Mammary epithelial cell (primary cell): ENCODE results near the gene PDE7B.

Experiments
- EZH2 ChIP-seq: IDR thresholded peaks from 2 replicates; pipeline ENCODE4 v1.6.1; 2012; ENCODE audit warnings: low read length, inconsistent platforms, borderline replicate concordance
- TF ChIP-seq, protein P1 (sequence below), 2 donors: IDR thresholded peaks in 1 of 2; conservative IDR thresholded peaks in 1 of 2; 2 replicates each; pipeline ENCODE4 v1.5.1; 2011 to 2012; ENCODE audit warnings: inconsistent platforms in 2 of 2, low read length in 2 of 2, mild to moderate bottlenecking in 2 of 2, control low read depth in 1 of 2, low read depth in 1 of 2; ENCODE audit not compliant: insufficient read depth in 1 of 2; ENCODE audit errors: extremely low read depth in 1 of 2

DNA sequence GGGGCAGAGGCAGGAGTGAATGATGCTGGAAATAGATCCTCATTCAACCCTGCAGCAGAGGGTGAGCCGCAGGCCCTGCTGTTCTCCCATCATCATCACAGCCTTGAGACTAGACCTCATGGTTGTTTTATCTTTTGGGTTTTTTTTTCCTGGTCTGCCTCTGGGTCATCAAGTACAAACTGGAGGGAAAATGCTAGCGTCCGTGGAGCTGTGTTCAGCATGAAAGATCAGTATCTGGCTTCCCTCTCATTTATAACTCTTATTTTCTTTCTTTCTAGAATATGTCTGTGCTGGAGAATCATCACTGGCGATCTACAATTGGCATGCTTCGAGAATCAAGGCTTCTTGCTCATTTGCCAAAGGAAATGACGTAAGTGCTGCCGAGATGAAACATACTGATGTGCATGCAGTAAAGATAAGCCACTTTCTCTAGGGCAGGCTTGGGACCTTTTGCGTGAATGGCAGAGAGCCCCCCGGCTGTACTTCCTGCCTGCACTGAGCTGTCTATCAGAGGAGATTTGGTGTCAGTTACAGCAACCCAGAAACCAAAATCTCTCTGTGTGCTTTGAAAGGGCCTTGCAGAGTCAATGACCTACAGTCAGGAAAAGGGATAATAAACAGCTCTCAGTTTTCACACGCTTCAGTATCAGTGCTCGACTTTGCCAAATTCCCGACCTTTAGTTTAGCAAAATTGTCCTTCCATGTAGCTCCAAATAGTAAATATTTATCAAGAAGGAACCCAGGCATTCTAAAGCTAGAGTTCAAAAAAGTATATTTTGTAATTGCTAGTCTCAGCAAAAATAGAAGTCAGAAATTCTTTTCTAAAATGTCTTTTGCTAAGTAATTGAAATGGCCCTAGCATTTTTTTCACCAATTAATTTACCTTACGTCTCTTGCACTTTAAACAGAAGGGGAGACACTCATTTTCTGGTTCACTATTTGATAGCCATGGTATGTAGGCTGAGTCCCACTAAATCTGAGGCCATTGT lies 322.3 kb downstream of the PDE7B start:
- TF ChIP-seq, protein P1, sequence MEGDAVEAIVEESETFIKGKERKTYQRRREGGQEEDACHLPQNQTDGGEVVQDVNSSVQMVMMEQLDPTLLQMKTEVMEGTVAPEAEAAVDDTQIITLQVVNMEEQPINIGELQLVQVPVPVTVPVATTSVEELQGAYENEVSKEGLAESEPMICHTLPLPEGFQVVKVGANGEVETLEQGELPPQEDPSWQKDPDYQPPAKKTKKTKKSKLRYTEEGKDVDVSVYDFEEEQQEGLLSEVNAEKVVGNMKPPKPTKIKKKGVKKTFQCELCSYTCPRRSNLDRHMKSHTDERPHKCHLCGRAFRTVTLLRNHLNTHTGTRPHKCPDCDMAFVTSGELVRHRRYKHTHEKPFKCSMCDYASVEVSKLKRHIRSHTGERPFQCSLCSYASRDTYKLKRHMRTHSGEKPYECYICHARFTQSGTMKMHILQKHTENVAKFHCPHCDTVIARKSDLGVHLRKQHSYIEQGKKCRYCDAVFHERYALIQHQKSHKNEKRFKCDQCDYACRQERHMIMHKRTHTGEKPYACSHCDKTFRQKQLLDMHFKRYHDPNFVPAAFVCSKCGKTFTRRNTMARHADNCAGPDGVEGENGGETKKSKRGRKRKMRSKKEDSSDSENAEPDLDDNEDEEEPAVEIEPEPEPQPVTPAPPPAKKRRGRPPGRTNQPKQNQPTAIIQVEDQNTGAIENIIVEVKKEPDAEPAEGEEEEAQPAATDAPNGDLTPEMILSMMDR (conservative IDR thresholded peaks at IDR 0.05 in 1 of 2, IDR thresholded peaks at IDR 0.05 in 1 of 2; ENCODE audit: extremely low read depth in 1 of 2, insufficient read depth in 1 of 2, low read depth in 1 of 2, low read length in 2 of 2), result no peak
- TF ChIP-seq EZH2, result no peak
